Stimulated activated CD8-positive, alpha-beta memory T cell treated with anti-CD3 and anti-CD28 coated beads, Interleukin-2, amount 100 ng/mL, for 1 hour (primary cell): ENCODE data around the gene PARD3.
"Not testable (repeated sequence)": the region's sequence is repeated elsewhere in the genome, so short reads cannot be mapped to it uniquely, and the experiment has no call there.

Experiments
- DNase-seq, 2 donors: peaks; one replicate each; pipeline ENCODE4 v3.0.0-alpha.2; 2020; ENCODE audit warnings: low read depth in 2 of 2

PARD3 gene

DNA sequence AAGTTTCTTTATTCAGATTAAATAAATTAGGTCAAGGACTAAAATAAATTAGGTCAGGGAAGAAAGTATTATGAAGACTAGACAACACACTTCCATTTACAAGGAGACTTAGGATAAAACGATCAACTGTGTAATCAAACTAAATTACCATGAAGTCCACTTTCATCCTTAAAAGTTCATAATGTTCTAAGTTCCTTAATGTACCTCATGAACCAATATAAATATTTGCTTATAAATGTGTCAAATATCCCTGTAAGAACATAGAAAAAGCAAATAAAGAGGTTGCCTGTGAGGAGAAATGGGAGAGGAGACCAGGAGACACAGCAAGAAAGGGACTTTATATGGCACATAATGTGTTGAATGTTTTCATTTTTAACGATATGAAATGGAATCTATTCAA, 345.6 kb downstream of the PARD3 start:
- DNase-seq = no peak

- DNase-seq = no peak
Measured at GRCh38 chr10:34467902-34468301, 347.2 kb downstream of the PARD3 start.

GRCh38 chr10:34467364-34467763, 347.7 kb downstream of the PARD3 start:
- no peak for DNase-seq

GRCh38 chr10:34465678-34466077, 349.4 kb downstream of the PARD3 start:
- no peak for DNase-seq

DNA sequence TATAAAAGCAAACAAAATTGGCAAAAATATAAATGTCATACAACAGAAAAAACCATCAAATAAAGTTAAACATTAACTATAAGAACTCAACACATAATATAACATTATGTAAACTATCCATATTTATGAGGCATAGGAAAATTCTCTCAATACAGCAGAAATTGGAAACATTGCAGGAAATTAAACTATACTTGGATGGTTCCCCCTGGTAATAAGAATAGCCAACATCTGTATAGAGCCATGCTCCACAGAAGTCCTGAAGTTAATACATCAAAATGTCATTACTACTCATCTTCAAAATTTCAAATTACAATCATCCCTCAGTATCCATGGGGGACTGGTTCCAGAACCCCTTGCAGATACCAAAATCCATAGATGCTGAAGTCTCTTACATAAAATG, 350.5 kb downstream of the PARD3 start:
- no peak for DNase-seq

GRCh38 chr10:34464000-34464399, 351.1 kb downstream of the PARD3 start:
- DNase-seq = no peak

DNA sequence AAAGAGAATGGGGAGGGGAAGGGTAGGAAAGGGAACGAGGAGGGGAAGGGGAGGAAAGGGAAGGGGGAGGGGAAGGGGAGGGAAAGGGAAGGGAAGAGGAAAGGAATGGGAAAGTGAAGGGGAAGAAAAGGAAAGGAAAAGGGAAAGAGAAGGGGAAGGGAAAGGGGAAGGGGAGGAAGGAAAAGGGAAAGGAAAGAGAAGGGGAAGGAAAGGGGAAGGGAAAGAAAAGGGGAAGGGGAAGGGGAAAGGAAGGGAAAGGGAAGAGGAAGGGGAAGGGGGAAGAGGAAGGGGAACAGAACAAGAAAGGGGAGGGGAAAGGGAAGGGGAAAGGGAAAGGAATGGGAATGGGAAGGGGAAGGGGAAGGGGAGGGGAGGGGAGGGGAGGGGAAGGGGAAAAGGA, 352.1 kb downstream of the PARD3 start:
- DNase-seq = no peak

DNA sequence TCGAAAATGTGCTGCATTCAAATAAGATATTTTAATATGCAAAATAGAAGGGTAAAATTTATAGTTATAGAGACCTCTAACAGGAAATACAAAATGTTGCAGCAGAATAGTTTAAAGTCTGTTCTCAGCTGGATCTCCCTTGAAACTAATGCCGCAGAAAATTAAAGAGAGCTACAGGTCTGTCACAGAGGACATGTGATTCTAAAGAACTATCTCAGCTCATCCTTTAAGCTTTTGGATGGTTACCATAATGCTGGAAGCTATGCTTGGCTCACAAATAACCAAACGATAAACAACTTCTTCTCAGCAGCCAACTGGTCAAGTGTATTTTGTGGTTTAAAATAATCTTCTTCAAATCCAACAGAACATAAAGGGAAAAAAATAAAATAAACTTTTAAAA, 353.0 kb downstream of the PARD3 start:
- no peak for DNase-seq

GRCh38 chr10:34454590-34455261, 360.4 kb downstream of the PARD3 start:
- DNase-seq = no peak

- no peak for DNase-seq
Measured at GRCh38 chr10:34449836-34450235, 365.3 kb downstream of the PARD3 start.

GRCh38 chr10:34446049-34446448, 369.0 kb downstream of the PARD3 start:
- DNase-seq = no peak

- no peak for DNase-seq
Measured at GRCh38 chr10:34444223-34445183, 370.6 kb downstream of the PARD3 start.

- DNase-seq = not testable (repeated sequence)
Measured at GRCh38 chr10:34439386-34439785, 375.7 kb downstream of the PARD3 start.

DNA sequence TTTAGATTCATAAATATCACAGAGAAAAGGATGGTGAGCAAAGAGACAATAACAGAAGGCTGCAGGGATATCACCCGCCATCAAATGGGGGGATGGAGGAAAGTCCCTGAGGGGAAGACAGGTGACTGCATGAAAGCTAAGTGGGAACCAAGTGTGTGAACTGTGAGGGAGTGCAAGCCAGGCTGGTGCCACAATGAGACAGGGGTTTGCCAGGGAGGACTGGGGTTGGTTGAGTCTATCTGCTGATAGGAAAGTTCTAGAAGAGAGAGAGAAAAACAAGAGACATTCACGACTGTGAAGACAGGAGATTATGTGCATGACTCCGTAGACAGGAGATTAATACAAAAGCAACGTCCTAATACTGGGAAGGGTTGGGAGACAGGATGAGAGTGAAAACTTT, 376.4 kb downstream of the PARD3 start:
- DNase-seq = no peak

DNA sequence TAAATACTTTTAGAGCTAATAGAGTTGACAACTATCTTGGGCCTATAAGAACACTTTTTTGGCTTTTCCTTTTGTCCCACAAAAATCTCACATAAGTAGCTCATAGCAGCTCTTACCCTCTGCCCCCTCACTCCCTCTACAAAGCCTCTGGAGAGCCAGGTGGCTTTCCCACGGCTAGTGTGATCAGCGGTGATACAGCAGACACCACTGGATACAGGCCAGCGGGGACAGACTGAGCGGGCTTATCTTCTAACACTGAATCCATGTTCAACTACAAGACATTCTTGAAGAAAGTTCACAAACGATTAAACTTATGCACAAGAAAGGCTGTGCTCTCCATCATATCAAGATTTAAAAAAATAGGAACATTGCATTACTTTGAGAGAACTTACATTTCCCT, 377.2 kb downstream of the PARD3 start:
- no peak for DNase-seq

GRCh38 chr10:34434119-34434594, 380.9 kb downstream of the PARD3 start:
- no peak for DNase-seq

DNA sequence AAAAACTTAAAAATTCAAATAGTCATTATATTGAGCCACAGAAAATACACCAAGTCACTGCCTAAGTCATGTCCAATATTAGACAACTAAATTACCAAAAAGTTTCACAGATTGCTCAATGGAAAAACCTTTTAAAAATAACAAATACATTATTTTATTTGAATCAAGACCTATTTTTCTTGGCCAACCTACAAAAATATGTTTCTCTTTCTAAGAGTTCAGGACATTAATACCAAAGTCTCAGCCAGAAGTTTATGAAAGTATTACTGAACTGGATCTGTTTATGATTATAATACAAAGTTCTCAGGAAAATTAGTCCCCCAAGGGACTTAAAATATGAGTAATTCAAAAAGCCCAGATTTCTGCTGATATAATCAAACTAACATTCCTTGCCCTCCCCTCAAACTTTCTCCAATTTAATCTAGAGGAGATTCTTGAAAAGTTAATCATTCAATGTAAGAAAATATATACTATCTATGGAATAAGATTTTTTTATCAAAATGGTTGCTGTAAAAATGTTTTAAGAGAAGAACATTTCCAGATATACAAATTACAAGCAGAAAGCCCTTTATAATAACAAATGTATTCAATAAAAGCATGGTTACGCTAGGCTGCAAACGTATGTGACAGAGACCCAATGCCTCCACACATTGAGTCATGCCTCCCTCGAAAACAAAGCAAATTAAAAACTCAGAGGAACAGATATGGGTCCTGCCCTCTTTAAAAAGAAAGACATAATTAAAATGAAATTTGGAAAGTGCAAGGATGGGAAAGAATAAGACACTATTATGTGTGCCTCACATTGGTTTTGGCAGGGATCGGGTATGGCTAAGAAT, 381.6 kb downstream of the PARD3 start:
- DNase-seq = no peak

- DNase-seq = no peak
Measured at GRCh38 chr10:34432589-34432988, 382.5 kb downstream of the PARD3 start.

- DNase-seq = no peak
Measured at GRCh38 chr10:34430685-34431084, 384.4 kb downstream of the PARD3 start.

GRCh38 chr10:34428501-34428900, 386.6 kb downstream of the PARD3 start:
- DNase-seq = no peak

- DNase-seq = no peak
Measured at GRCh38 chr10:34427911-34428216, 387.2 kb downstream of the PARD3 start.
